HepG2 (cell line): ENCODE measurements around the gene CRIM1. TPM values are rescaled to one million over a fixed set of nuclear protein-coding genes. Genes with fewer than 3 reads are reported as not detected.

Experiments
- ADNP ChIP-seq: sonication (generic); formaldehyde crosslinking; IDR thresholded peaks from 2 replicates; pipeline ENCODE4 v1.4.0; 2020; ENCODE audit warnings: missing genetic modification reagents
- GATA4 ChIP-seq: sonication (generic); IDR thresholded peaks from 2 replicates; pipeline ENCODE4 v1.6.1; 2016; ENCODE audit warnings: antibody characterized with exemption, low read depth, borderline replicate concordance
- HNRNPLL ChIP-seq: fragments of 200-400 bp; formaldehyde crosslinking; IDR thresholded peaks from 2 replicates; pipeline ENCODE4 v1.6.1; 2017; ENCODE audit warnings: mild to moderate bottlenecking, low read depth, low read length; ENCODE audit not compliant: poor library complexity, severe bottlenecking
- KDM3A ChIP-seq: IDR thresholded peaks from 2 replicates; pipeline ENCODE4 v1.6.1; 2018; ENCODE audit warnings: low read depth, missing compliant biosample characterization
- NFYB ChIP-seq: sonication (generic); formaldehyde crosslinking; IDR thresholded peaks from 2 replicates; pipeline ENCODE4 v1.4.0; 2020; ENCODE audit warnings: missing genetic modification reagents
- NR2C2 ChIP-seq: sonication (generic); formaldehyde crosslinking; IDR thresholded peaks from 2 replicates; pipeline ENCODE4 v1.4.0; 2020; ENCODE audit warnings: missing genetic modification reagents, mild to moderate bottlenecking, moderate library complexity, borderline replicate concordance
- NR2F6 ChIP-seq, 2 experiments: IDR thresholded peaks; 2 replicates each; pipeline ENCODE4 v1.6.1; 2016; ENCODE audit warnings: antibody characterized with exemption in 1 of 2, mild to moderate bottlenecking in 1 of 2
- PRMT3 ChIP-seq: sonication (generic); formaldehyde crosslinking; IDR thresholded peaks from 2 replicates; pipeline ENCODE4 v1.8.1; 2022; ENCODE audit warnings: low read depth, mild to moderate bottlenecking, moderate library complexity, missing genetic modification reagents, borderline replicate concordance
- SKIL ChIP-seq: sonication (generic); formaldehyde crosslinking; IDR thresholded peaks from 2 replicates; pipeline ENCODE4 v1.8.0; 2022; ENCODE audit warnings: missing genetic modification reagents, mild to moderate bottlenecking, moderate library complexity, borderline replicate concordance
- ZBTB7A ChIP-seq: sonication (generic); formaldehyde crosslinking; IDR thresholded peaks from 2 replicates; pipeline ENCODE4 v1.8.0; 2022; ENCODE audit warnings: mild to moderate bottlenecking, missing genetic modification reagents
- ZNF232 ChIP-seq: sonication (generic); formaldehyde crosslinking; IDR thresholded peaks from 2 replicates; pipeline ENCODE4 v1.4.0; 2020; ENCODE audit warnings: missing genetic modification reagents, borderline replicate concordance
- ZNF275 ChIP-seq: sonication (generic); formaldehyde crosslinking; IDR thresholded peaks from 2 replicates; pipeline ENCODE4 v1.8.0; 2022; ENCODE audit warnings: missing genetic modification reagents, mild to moderate bottlenecking, inconsistent platforms, borderline replicate concordance
- ZNF343 ChIP-seq: sonication (generic); formaldehyde crosslinking; IDR thresholded peaks from 2 replicates; pipeline ENCODE4 v1.4.0; 2020; ENCODE audit warnings: mild to moderate bottlenecking, missing genetic modification reagents
- ZNF580 ChIP-seq: IDR thresholded peaks from 2 replicates; pipeline ENCODE4 v1.6.1; 2016; ENCODE audit warnings: low read depth, borderline replicate concordance
- ZNF766 ChIP-seq: sonication (generic); formaldehyde crosslinking; IDR thresholded peaks from 2 replicates; pipeline ENCODE4 v1.5.0; 2020; ENCODE audit warnings: missing genetic modification reagents, borderline replicate concordance
- ZNF792 ChIP-seq: IDR thresholded peaks from 2 replicates; pipeline ENCODE4 v1.6.1; 2016
- ZNF839 ChIP-seq: sonication (generic); formaldehyde crosslinking; IDR thresholded peaks from 2 replicates; pipeline ENCODE4 v1.4.0; 2020; ENCODE audit warnings: missing genetic modification reagents, mild to moderate bottlenecking, borderline replicate concordance
- polyA plus RNA-seq, 8 experiments: library from polyadenylated mRNA; depleted of rRNA in 3 of 8; stranded (reverse) in 7 of 8; unstranded in 1 of 8; fragments of >200 nt; fragmentation: Illumina TruSeq in 4 of 8; extraction: Trizol in 4 of 8; gene quantifications; 2 replicates each; pipeline versions ENCODE4 v1.2.1 to v1.2.3, GENCODE V29; 2011 to 2016; ENCODE audit warnings: low read depth in 4 of 8, missing spikeins in 1 of 8, mixed read lengths in 1 of 8; ENCODE audit not compliant: insufficient read depth in 1 of 8
- total RNA-seq, 5 experiments: library from RNA; depleted of rRNA; stranded (reverse); fragments of >200 nt; fragmentation: Illumina TruSeq; extraction: Trizol; gene quantifications; 2 replicates each; pipeline ENCODE4 v1.2.3, GENCODE V29; 2016; ENCODE audit warnings: low read depth in 1 of 5
- TF ChIP-seq, protein P1 (sequence below): sonication (generic); formaldehyde crosslinking; conservative IDR thresholded peaks from 2 replicates; pipeline ENCODE4 v1.4.0; 2020; ENCODE audit warnings: mild to moderate bottlenecking, missing genetic modification reagents, moderate library complexity
- TF ChIP-seq, protein P2 (sequence below): sonication (generic); formaldehyde crosslinking; IDR thresholded peaks from 2 replicates; pipeline ENCODE4 v1.4.0; 2020; ENCODE audit warnings: missing genetic modification reagents, low read depth, mild to moderate bottlenecking, borderline replicate concordance

Gene CRIM1
- total and polyA plus RNA-seq, 2 of the 13 experiments (the other 11 are each of a cell fraction or from before 2014, with no cell fraction given): 39.1 to 69.9 TPM

GRCh38 chr2:36380624-36381481 is 25.3 kb downstream of the CRIM1 start (continued):
- TF ChIP-seq, protein P1, sequence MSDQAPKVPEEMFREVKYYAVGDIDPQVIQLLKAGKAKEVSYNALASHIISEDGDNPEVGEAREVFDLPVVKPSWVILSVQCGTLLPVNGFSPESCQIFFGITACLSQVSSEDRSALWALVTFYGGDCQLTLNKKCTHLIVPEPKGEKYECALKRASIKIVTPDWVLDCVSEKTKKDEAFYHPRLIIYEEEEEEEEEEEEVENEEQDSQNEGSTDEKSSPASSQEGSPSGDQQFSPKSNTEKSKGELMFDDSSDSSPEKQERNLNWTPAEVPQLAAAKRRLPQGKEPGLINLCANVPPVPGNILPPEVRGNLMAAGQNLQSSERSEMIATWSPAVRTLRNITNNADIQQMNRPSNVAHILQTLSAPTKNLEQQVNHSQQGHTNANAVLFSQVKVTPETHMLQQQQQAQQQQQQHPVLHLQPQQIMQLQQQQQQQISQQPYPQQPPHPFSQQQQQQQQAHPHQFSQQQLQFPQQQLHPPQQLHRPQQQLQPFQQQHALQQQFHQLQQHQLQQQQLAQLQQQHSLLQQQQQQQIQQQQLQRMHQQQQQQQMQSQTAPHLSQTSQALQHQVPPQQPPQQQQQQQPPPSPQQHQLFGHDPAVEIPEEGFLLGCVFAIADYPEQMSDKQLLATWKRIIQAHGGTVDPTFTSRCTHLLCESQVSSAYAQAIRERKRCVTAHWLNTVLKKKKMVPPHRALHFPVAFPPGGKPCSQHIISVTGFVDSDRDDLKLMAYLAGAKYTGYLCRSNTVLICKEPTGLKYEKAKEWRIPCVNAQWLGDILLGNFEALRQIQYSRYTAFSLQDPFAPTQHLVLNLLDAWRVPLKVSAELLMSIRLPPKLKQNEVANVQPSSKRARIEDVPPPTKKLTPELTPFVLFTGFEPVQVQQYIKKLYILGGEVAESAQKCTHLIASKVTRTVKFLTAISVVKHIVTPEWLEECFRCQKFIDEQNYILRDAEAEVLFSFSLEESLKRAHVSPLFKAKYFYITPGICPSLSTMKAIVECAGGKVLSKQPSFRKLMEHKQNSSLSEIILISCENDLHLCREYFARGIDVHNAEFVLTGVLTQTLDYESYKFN: peak; percentile 100
- TF ChIP-seq ZNF792 (CRISPR knock-in tag): peak; percentile 80
- TF ChIP-seq ZNF580: peak; percentile 86; the same call in 1 of the 2 replicates
- peak; percentile 56; the same call in 1 of the 2 replicates for TF ChIP-seq ZNF232 (CRISPR knock-in tag)
- TF ChIP-seq NR2C2 (CRISPR knock-in tag): peak; percentile 94
- TF ChIP-seq NFYB (CRISPR knock-in tag): peak; percentile 7; the same call in 1 of the 2 replicates
- TF ChIP-seq ADNP (CRISPR knock-in tag): 0 out of 2 replicates have a peak, but pooled peaks have one; percentile 37
- TF ChIP-seq KDM3A (CRISPR knock-in tag): peak; percentile 97
- peak; percentile 97 for TF ChIP-seq NR2F6 (IDR thresholded peaks at IDR 0.05)
- peak; percentile 98 for TF ChIP-seq NR2F6 (CRISPR knock-in tag; IDR thresholded peaks at IDR 0.05)
- TF ChIP-seq ZBTB7A: peak; percentile 57; the same call in 1 of the 2 replicates
- TF ChIP-seq SKIL (CRISPR knock-in tag): peak; percentile 96
- TF ChIP-seq PRMT3: 0 out of 2 replicates have a peak, but pooled peaks have one; percentile 81
- TF ChIP-seq ZNF343 (CRISPR knock-in tag): peak; percentile 92; the same call in 1 of the 2 replicates
- peak; percentile 75; the same call in 1 of the 2 replicates for TF ChIP-seq GATA4
- TF ChIP-seq ZNF766: 0 out of 2 replicates have a peak, but pooled peaks have one; percentile 42
- peak; percentile 35 for TF ChIP-seq HNRNPLL
- peak; percentile 91; the same call in 1 of the 2 replicates for TF ChIP-seq ZNF275
- TF ChIP-seq, protein P2, sequence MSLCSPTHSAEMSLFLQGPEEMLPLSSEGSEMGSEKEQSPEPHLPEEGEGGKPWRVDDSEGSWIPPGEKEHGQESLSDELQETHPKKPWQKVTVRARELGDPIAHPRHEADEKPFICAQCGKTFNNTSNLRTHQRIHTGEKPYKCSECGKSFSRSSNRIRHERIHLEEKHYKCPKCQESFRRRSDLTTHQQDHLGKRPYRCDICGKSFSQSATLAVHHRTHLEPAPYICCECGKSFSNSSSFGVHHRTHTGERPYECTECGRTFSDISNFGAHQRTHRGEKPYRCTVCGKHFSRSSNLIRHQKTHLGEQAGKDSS (CRISPR knock-in tag): peak; percentile 93; the same call in 1 of the 2 replicates
- TF ChIP-seq ZNF839 (CRISPR knock-in tag): peak; percentile 57; the same call in 1 of the 2 replicates
